ENCODE data around the gene RALGPS1. TPM values are rescaled to one million over a fixed set of nuclear protein-coding genes. Genes with fewer than 3 reads are reported as not detected.

Gene RALGPS1
- total RNA-seq, 6 donors from 2014 or later: 12.3 to 52.4 (median 17.1) TPM

GRCh38 chr9:127163409-127163808 lies 248.8 kb downstream of the RALGPS1 start:
- Histone ChIP-seq H3K9me3 (no peaks in the 10 kb centered on the region), H3K27me3 (no peaks in the 10 kb centered on the region), H3K4me1 (peaks cover 0 to 13% (median 0%) of the 10 kb centered on the region in 4 donors), H3K4me3 (no peak overlapping the region), H3K27ac (no peak overlapping the region), H3K36me3 (no peaks in the 10 kb centered on the region)
- no peak for ATAC-seq (ENCODE audit: low FRiP score in 2 of 2)
- no peak for DNase-seq
- WGBS, 2 donors: 35 to 66% methylated on average over 2 of the region's 2 CpGs
- TF ChIP-seq EP300 (IDR thresholded peaks at IDR 0.05) (no peak), CTCF (IDR thresholded peaks at IDR 0.05) (no peak), POLR2AphosphoS5 (IDR thresholded peaks at IDR 0.05) (peak in 1 of 2 donors; percentile 58), POLR2A (IDR thresholded peaks at IDR 0.05) (no peak)

GRCh38 chr9:127165116-127165515 lies 250.5 kb downstream of the RALGPS1 start:
- no peaks in the 10 kb centered on the region for H3K36me3 ChIP-seq
- WGBS, 2 donors: 92 to 93% methylated on average over 4 of the region's 4 CpGs
- DNase-seq (no peak), ATAC-seq (ENCODE audit: low FRiP score in 2 of 2) (no peak)
- H3K27ac ChIP-seq: no peak overlapping the region
- no peak for TF ChIP-seq CTCF (IDR thresholded peaks at IDR 0.05)
- H3K4me1 ChIP-seq: peaks cover 0 to 13% (median 0%) of the 10 kb centered on the region in 4 donors
- H3K9me3 ChIP-seq: no peaks in the 10 kb centered on the region
- no peak overlapping the region for H3K4me3 ChIP-seq
- no peaks in the 10 kb centered on the region for H3K27me3 ChIP-seq

- H3K9me3 ChIP-seq: no peaks in the 10 kb centered on the region
- no peaks in the 10 kb centered on the region for H3K27me3 ChIP-seq
- ATAC-seq (ENCODE audit: low FRiP score in 2 of 2) (no peak), DNase-seq (no peak)
- TF ChIP-seq POLR2AphosphoS5 (IDR thresholded peaks at IDR 0.05) (no peak), EP300 (IDR thresholded peaks at IDR 0.05) (no peak), CTCF (IDR thresholded peaks at IDR 0.05) (no peak), POLR2A (IDR thresholded peaks at IDR 0.05) (no peak)
- no peak overlapping the region for H3K27ac ChIP-seq
- 75 to 82% methylated on average over 5 of the region's 5 CpGs for WGBS, 2 donors
- no peaks in the 10 kb centered on the region for H3K36me3 ChIP-seq
- peaks cover 0 to 13% (median 0%) of the 10 kb centered on the region in 4 donors for H3K4me1 ChIP-seq
- H3K4me3 ChIP-seq: no peak overlapping the region
Observed at GRCh38 chr9:127166111-127166510, 251.5 kb downstream of the RALGPS1 start.

DNA sequence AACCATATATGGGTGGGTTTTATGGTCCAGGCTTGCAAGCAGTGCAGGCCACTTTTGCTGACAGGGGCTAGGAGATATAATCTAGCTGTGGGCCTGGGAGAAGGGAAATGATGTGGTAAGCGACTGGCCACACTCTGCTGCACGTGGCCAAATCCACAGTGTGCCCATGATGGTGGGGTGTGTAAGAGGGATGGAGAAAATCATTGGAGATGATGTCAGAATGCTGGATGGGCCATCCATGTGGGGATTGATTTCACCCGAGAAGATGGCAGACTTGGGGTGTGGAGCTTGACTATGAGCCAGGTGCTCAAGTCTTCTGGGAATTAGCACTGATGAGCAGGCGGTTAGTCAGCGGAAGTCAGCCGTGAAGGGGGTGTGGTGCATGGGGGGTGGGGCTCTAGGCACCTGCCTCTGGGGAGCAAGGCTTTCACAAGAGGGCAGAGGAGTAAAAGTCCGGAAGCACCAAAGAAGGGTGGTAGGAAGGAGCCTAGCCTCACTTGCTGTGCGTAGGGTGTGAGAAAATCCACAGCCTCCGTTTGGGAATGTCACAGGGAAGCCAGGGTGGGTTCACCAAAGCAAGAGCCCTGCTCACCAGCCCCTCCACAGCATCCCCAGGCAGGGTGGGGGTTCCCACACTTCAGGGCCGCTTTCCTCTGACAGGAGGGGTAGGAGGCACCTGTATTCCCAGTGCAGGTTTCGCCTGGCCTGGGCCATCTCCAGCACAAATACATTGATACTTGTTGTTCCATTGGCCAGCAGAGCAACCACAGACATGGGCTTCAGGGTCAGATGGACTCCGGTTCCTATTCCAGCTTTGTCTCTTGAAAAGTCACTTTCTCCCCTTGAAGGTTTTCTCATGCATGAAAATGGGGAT lies 252.3 kb downstream of the RALGPS1 start:
- TF ChIP-seq POLR2A (IDR thresholded peaks at IDR 0.05) (no peak), POLR2AphosphoS5 (IDR thresholded peaks at IDR 0.05) (no peak), CTCF (IDR thresholded peaks at IDR 0.05) (no peak), EP300 (IDR thresholded peaks at IDR 0.05) (no peak)
- no peaks in the 10 kb centered on the region for H3K36me3 ChIP-seq
- no peaks in the 10 kb centered on the region for H3K9me3 ChIP-seq
- WGBS, 2 donors: 85 to 91% methylated on average over 10 to 12 of the region's 12 CpGs
- no peak for DNase-seq
- no peak overlapping the region for H3K27ac ChIP-seq
- H3K27me3 ChIP-seq: no peaks in the 10 kb centered on the region
- no peak for ATAC-seq (ENCODE audit: low FRiP score in 2 of 2)
- H3K4me3 ChIP-seq: no peak overlapping the region
- peaks cover 0 to 9% (median 0%) of the 10 kb centered on the region in 4 donors for H3K4me1 ChIP-seq
